Mammary epithelial cell (primary cell): ENCODE results near the gene DPYSL3.

Experiments
- EZH2 ChIP-seq: IDR thresholded peaks from 2 replicates; pipeline ENCODE4 v1.6.1; 2012; ENCODE audit warnings: low read length, inconsistent platforms, borderline replicate concordance
- TF ChIP-seq, protein P1 (sequence below), 2 donors: IDR thresholded peaks in 1 of 2; conservative IDR thresholded peaks in 1 of 2; 2 replicates each; pipeline ENCODE4 v1.5.1; 2011 to 2012; ENCODE audit warnings: inconsistent platforms in 2 of 2, low read length in 2 of 2, mild to moderate bottlenecking in 2 of 2, control low read depth in 1 of 2, low read depth in 1 of 2; ENCODE audit not compliant: insufficient read depth in 1 of 2; ENCODE audit errors: extremely low read depth in 1 of 2

- TF ChIP-seq, protein P1, sequence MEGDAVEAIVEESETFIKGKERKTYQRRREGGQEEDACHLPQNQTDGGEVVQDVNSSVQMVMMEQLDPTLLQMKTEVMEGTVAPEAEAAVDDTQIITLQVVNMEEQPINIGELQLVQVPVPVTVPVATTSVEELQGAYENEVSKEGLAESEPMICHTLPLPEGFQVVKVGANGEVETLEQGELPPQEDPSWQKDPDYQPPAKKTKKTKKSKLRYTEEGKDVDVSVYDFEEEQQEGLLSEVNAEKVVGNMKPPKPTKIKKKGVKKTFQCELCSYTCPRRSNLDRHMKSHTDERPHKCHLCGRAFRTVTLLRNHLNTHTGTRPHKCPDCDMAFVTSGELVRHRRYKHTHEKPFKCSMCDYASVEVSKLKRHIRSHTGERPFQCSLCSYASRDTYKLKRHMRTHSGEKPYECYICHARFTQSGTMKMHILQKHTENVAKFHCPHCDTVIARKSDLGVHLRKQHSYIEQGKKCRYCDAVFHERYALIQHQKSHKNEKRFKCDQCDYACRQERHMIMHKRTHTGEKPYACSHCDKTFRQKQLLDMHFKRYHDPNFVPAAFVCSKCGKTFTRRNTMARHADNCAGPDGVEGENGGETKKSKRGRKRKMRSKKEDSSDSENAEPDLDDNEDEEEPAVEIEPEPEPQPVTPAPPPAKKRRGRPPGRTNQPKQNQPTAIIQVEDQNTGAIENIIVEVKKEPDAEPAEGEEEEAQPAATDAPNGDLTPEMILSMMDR (conservative IDR thresholded peaks at IDR 0.05 in 1 of 2, IDR thresholded peaks at IDR 0.05 in 1 of 2; ENCODE audit: extremely low read depth in 1 of 2, insufficient read depth in 1 of 2, low read depth in 1 of 2, low read length in 2 of 2) = no peak
- no peak for TF ChIP-seq EZH2
Measured at GRCh38 chr5:147466360-147466980, 43.4 kb downstream of the DPYSL3 start.
